ENCODE results near the gene ATMIN.

DNA sequence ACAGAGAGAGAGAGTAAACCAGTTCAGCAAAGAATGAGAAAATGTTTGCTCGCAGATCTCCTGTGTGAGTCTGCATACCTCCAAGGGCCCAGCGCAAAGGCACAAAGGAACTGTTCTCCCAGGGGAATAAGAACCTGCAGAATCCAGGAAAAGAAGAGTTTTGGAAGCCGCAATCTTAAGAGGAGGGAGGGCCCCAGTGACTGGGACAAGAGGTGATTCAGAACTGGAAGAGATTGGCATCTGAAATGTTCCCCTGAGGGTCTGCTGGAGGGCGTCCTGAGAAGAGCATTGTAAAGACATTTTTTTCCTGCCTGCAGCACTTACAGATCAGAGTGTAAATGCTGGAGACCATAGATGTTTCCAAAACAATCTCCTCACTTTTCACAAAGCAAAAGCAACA lies 6.1 kb downstream of the ATMIN start:
- TF ChIP-seq, protein P1, sequence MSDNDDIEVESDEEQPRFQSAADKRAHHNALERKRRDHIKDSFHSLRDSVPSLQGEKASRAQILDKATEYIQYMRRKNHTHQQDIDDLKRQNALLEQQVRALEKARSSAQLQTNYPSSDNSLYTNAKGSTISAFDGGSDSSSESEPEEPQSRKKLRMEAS (IDR thresholded peaks at IDR 0.05; ENCODE audit: insufficient read depth, insufficient read length), result no peak
- TF ChIP-seq POLR2AphosphoS5 (IDR thresholded peaks at IDR 0.05; ENCODE audit: insufficient read depth, low read depth, low read length) (no peak), EZH2 (IDR thresholded peaks at IDR 0.05; ENCODE audit: borderline replicate concordance, low read depth, low read length, severe bottlenecking) (no peak), MYC (IDR thresholded peaks at IDR 0.05; ENCODE audit: low read depth, low read length) (no peak), POLR2A (IDR thresholded peaks at IDR 0.05; ENCODE audit: low read depth, low read length) (no peak), GATA2 (IDR thresholded peaks at IDR 0.05; ENCODE audit: insufficient read depth, insufficient read length, low read depth, low read length) (no peak), JUN (IDR thresholded peaks at IDR 0.05; ENCODE audit: borderline replicate concordance, insufficient read depth, insufficient read length, low read depth) (no peak), FOS (IDR thresholded peaks at IDR 0.05; ENCODE audit: borderline replicate concordance, insufficient read depth, low read length) (no peak)
- TF ChIP-seq, protein P2, sequence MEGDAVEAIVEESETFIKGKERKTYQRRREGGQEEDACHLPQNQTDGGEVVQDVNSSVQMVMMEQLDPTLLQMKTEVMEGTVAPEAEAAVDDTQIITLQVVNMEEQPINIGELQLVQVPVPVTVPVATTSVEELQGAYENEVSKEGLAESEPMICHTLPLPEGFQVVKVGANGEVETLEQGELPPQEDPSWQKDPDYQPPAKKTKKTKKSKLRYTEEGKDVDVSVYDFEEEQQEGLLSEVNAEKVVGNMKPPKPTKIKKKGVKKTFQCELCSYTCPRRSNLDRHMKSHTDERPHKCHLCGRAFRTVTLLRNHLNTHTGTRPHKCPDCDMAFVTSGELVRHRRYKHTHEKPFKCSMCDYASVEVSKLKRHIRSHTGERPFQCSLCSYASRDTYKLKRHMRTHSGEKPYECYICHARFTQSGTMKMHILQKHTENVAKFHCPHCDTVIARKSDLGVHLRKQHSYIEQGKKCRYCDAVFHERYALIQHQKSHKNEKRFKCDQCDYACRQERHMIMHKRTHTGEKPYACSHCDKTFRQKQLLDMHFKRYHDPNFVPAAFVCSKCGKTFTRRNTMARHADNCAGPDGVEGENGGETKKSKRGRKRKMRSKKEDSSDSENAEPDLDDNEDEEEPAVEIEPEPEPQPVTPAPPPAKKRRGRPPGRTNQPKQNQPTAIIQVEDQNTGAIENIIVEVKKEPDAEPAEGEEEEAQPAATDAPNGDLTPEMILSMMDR (IDR thresholded peaks at IDR 0.05; ENCODE audit: extremely low read depth in 1 of 2, insufficient read depth in 1 of 2, low read depth in 1 of 2, low read length in 2 of 2), result no peak

Measured in endothelial cell of umbilical vein (primary cell).